HG03432 (cell line): ENCODE data around the gene FAM216B.
"Not testable (repeated sequence)": the region's sequence is repeated elsewhere in the genome, so short reads cannot be mapped to it uniquely, and the experiment has no call there.

Experiments
- ATAC-seq: cut with Tn5 transposase; IDR thresholded peaks from one replicate; pipeline ENCODE4 v1.9.1; 2021; ENCODE audit warnings: mild to moderate bottlenecking, moderate library complexity; ENCODE audit not compliant: unreplicated experiment

Gene FAM216B

DNA sequence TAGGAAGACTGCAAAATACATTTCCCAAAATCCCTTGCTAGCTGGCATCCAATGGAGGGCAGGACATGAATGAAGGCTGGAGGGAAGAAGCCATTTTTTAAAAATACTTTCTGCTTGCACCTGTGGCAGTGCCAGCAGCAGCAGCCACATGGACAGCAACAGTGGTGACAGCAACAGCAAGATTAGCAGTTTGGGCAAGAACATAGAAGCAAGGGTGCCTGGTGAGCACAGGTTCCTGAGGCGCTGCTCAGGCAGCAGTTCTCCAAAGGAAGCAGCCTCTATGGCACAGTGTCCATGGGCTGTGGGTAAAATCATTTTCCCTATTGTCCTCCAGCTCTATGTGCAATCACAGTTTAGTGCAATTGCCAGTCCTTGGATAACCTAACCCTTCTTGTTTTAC lies 1.3 kb upstream of the FAM216B start:
- no peak for ATAC-seq

DNA sequence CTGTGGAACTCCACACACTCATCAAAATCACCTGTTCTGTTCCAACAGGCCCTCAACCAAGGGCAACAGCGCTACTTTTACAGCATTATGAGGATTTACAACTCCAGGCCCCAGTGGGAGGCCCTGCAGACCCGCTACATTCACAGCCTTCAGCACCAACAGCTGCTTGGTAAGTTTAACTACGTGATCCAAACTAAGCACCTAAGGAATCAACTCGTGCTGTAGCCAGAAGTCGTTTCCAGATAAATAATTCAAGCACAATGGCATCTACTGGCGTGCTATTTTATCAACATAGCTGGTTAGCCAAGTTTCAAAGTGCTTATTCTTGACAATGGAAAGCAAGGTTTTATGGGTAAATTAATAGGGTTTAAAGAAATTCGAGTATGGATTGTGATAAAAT lies 5.3 kb downstream of the FAM216B start:
- ATAC-seq, result no peak

- no peak for ATAC-seq
These were observed 7.2 kb downstream of the FAM216B start for GRCh38 chr13:42788601-42789000.

- ATAC-seq, result no peak
These were observed 10.8 kb downstream of the FAM216B start for GRCh38 chr13:42792154-42792553.

DNA sequence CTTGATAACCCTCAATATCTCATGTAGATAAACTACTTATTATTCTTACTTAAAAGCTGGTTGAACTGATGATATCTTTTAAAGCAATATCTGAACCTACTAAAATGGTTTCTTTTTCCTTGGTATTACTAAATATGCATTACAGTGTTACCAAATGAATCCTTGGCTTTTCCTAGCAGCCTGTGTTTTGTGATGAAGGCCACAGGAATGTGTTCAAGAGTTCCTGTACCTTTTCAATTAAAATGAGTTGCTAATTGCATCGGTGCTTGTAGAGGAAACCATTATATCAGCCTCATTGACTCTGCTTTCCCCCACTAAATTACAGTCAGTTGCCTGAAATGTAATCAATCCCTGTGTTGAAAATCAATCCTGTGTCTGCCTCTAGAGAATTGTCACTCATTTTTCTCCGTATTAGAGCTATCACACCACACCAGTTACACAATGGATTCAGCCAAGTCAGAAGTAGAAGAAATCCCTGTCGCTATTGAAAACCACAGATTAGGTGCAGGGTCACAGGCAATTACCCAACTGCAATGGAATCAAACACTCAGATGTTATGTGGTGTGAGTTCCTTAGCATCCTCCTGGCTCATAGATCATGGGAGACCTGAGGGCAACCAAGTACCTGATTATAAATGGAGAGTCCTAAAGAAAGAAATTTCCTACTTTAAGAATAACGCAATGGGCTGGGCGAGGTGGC lies 13.3 kb downstream of the FAM216B start:
- ATAC-seq, result no peak

DNA sequence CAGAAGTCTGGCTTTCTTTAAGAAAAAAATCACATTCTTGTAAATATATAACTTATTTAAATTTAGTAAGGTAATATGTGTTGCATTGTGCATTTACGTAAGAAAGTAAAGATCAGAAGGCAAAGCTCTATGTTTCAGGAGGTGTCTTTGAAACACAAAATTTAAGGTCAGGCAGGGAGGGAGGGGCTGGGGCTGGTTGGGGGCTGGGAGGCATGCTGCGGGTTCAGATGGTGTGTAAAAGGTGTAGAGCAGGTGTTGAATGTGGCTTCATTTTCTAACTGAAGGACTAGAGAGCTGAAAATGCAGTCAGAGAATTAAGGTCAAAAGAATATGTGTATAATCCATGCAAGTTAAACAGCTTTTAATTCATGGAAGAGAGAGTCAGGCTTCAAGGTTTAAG lies 14.3 kb downstream of the FAM216B start:
- ATAC-seq, result no peak

- no peak for ATAC-seq
These were observed 15.5 kb downstream of the FAM216B start for GRCh38 chr13:42796747-42797356.

GRCh38 chr13:42798118-42798517 lies 16.7 kb downstream of the FAM216B start:
- no peak for ATAC-seq

DNA sequence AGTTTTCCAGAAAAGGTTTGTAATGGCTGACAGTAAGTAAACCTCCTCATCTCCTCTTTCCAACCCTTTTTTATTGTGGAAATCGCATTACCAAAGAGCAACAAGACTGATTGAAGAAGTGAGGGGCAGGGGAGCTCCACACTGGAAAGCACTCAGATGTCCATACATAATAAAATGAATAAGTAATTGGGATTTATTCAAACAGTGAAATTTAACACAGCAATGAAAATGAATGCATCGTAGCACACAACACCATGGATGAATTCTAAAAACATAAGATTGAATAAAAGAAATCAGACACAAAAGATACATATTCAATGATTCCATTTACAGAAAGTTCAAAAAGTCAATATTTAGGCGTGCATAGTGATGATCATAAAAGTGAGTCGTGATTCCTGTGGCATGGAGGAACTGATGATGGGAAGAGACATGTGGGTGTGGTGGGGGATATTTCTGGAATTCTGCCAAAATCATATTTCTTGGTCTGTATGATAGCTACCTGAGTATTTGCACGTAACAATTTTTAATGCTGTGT lies 18.8 kb downstream of the FAM216B start:
- ATAC-seq, result no peak

DNA sequence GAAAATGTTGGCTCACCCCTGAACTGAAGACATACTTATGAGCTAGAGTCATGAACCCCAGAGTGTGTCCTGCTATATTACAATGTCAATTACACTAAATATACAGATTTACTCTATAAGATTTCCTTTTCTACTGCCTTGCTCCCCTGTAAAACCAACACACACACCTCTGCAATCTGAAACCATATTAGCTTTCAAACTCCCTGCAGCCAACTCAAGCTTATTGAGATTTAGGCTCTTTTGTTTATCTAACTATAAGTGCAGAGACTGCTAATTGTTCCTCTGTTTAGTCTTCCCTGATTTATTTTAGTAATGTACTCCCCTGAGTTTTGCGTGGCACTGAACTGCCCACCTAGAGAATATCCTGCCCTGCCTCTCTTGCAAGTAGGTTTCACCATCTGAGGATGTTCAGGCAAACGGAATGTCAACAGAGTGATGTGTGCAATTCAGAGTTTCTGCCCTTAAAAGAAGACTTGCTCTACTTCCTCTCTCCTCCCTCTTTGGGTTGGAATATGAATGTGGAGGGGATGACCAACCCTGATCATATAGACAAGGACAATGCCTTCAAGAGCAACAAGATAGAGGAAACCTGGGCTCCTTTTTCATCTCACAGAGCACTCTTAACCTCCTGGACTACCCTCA lies 22.3 kb downstream of the FAM216B start:
- ATAC-seq, result peak; percentile 15

- peak; percentile 83 for ATAC-seq
These were observed 23.0 kb downstream of the FAM216B start for GRCh38 chr13:42804244-42804874.

- ATAC-seq, result no peak
These were observed 25.9 kb downstream of the FAM216B start for GRCh38 chr13:42807241-42807640.

DNA sequence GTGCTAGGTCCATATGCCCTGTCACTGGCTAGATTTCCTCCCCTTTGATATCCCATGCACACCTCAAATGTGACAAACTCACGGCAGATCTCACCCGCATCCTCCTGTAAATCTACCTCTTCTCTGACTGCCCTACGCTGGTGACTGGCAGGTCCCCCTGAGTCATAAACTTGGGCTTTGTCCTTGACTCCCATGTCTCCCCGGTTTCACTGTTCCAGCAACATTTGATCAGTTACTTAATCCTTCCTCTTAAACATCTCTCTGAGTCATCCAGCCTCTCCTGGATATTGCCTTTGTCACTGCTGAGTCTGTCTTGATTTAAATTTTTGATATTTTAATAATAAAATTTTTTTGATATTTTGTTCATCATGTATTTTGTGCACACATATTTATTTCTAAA lies 26.5 kb downstream of the FAM216B start:
- no peak for ATAC-seq

DNA sequence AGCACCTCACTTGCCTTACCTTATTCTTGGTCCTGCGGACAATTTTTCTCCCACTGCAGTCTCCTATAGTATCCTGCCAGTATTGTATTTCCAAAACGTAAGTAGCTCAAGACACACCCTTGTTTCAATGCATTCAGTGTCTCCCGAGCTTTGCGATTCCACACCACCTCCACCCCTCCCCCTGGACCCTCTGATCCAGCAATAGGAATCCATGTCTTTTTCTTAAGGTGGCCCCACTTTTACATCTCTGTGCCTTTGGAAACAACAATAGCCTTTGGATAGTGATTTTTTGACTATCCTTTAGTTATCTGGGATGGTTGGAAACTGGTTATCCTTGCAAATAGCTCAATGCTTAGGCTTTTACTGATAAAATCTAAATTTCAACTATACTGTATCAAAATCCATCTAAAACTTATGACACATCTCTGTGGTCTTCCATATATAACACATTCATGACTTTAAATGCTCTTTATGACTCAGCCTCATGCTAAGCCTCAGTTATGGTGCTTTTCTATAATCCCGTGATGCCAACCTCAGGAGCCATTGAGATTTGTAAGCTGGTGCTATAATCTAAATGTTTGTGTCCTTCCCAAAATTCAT lies 27.1 kb downstream of the FAM216B start:
- no peak for ATAC-seq

DNA sequence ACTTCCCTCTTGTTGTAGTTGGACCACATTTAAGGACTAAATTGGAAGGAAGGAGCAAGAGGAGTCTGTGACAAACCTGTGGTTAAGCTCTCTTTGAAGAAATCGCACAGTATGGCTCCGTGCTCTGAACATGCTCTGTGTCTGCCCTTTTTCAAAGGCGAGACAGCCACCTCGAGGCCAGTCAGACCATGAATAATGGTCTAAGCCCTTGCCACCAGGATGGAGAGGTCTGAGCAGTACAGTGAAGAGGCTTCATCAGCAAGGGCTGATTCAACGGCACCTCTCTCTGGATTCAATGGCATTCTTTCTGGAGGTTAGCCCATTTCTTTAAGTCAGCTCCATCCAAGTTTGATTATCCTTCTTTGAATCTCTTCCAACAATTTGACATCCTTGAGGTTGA lies 30.9 kb downstream of the FAM216B start:
- ATAC-seq, result no peak

DNA sequence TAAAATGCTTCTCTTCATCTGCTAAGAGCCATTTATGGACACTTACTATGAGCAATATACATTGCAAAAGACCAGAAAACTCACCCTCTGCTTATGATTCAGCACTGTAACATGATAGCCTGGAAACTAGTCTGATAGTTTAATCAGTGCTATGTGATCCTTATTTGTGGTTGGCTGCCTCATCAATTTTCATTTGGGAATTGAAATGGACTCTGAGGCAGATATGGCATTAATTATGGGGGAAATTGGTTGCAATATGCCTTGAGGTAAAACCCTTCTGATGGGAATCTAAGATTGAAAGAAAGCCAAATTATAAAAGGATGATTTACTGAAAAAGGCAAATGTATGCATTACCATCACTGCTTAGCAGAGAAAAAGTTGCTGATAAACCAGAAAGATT lies 33.5 kb downstream of the FAM216B start:
- no peak for ATAC-seq

- no peak for ATAC-seq
These were observed 34.3 kb downstream of the FAM216B start for GRCh38 chr13:42815681-42816080.

DNA sequence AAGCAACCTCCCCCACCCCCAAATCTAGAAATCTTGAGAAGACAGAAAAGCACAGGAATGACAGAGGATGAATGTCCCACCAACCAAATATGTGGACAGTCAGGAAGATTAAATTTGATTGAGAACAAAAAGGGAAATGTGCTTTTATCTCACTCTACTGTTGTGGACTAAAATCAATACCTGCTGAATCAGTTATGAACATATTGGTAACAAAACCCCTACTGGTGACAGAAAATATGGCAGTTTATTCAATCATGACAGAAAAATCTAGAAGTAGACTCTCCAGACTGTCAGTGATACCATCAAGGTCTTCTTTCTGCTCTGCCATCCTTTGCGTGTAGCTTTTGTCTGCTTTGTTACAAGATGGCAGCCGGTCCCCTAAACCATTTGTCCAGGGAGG lies 35.2 kb downstream of the FAM216B start:
- no peak for ATAC-seq

- not testable (repeated sequence) for ATAC-seq
These were observed 38.3 kb downstream of the FAM216B start for GRCh38 chr13:42819687-42820086.

DNA sequence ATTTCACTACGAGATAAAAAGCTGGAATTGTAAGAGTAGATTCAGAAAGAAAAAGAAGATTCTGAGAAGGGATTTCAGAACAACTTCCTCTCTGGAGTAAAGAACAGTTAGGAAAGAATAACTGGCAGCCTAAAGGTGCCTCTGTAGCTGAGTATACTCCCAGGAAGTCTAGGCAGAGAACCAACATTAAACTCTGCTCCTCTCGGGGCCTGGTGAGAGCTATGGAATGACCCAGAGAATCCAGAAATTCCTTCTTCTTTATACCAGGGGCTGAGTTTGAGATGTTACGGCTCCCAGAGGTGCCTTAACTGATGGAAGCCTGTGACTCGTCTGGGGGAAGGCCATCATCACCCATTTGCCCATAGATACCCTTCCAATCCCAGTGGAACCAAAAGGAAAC lies 39.1 kb downstream of the FAM216B start:
- ATAC-seq, result no peak

GRCh38 chr13:42821437-42821836 lies 40.1 kb downstream of the FAM216B start:
- ATAC-seq, result no peak
